Small intestine (tissue), 7 donors: ENCODE data around the gene PPOX. TPM values are rescaled to one million over a fixed set of nuclear protein-coding genes. Genes with fewer than 3 reads are reported as not detected.

Experiments used
- DNase-seq, 2 donors: peaks; one replicate each; pipeline versions ENCODE4 v3.0.0 to v3.0.0-alpha.2; 2013
- FAIRE-seq: peaks from 2 replicates; lab custom pipeline; 2012; peaks lifted over from hg19 to GRCh38; lab: Jason Lieb, UNC
- H3K27ac ChIP-seq, 3 donors: one replicate each; pipeline ENCODE4 v1.5.1; 2013; ENCODE audit warnings: low read length in 2 of 3, mild to moderate bottlenecking in 2 of 3, control low read depth in 1 of 3, inconsistent platforms in 1 of 3, low read depth in 1 of 3, moderate library complexity in 1 of 3
- H3K27me3 ChIP-seq, 3 donors: one replicate each; pipeline ENCODE4 v1.6.1; 2013; ENCODE audit warnings: low read length in 3 of 3, inconsistent platforms in 1 of 3; ENCODE audit not compliant: control insufficient read depth in 3 of 3, insufficient read depth in 3 of 3
- H3K36me3 ChIP-seq, 3 donors: one replicate each; pipeline ENCODE4 v1.6.1; 2013; ENCODE audit warnings: low read length in 3 of 3, inconsistent platforms in 1 of 3, low read depth in 1 of 3, mild to moderate bottlenecking in 1 of 3, moderate library complexity in 1 of 3; ENCODE audit not compliant: control insufficient read depth in 3 of 3, insufficient read depth in 2 of 3
- H3K4me1 ChIP-seq, 3 donors: one replicate each; pipeline ENCODE4 v1.6.1; 2013; ENCODE audit warnings: low read length in 2 of 3, inconsistent platforms in 1 of 3, low read depth in 1 of 3, mild to moderate bottlenecking in 1 of 3, moderate library complexity in 1 of 3; ENCODE audit not compliant: control insufficient read depth in 3 of 3, insufficient read depth in 2 of 3
- H3K4me3 ChIP-seq, 3 donors: one replicate each; pipeline ENCODE4 v1.5.1; 2013; ENCODE audit warnings: low read length in 3 of 3, control low read depth in 1 of 3, inconsistent platforms in 1 of 3, low read depth in 1 of 3, mild to moderate bottlenecking in 1 of 3, moderate library complexity in 1 of 3
- H3K9me3 ChIP-seq, 2 donors: one replicate each; pipeline ENCODE4 v1.6.1; 2013; ENCODE audit warnings: low read depth in 1 of 2, low read length in 1 of 2; ENCODE audit not compliant: control insufficient read depth in 2 of 2, insufficient read depth in 1 of 2
- WGBS, 3 donors: extraction: QIAGEN DNeasy Blood & Tissue Kit; methylation state at CpG; one replicate each; pipeline ENCODE4 v1.1.7; 2013; 5-methylcytosine and 5-hydroxymethylcytosine counted together
- polyA plus RNA-seq, 4 donors: library from polyadenylated mRNA; stranded (reverse) in 3 of 4; unstranded in 1 of 4; fragments of 200-250 nt in 3 of 4; fragments of 120-200 nt in 1 of 4; gene quantifications; one replicate each; pipeline versions ENCODE4 v1.2.1 to v1.2.3, GENCODE V29; 2013
- donor health status: healthy with polysubstance abuse.
- donor health status: control.
- donor health status: control.
- donor health status: Bipolar disorder and iron deficiency.
- donor health status: healthy.

PPOX gene
- polyA plus RNA-seq, 4 donors: 12.6 to 51.9 (median 18.9) TPM

DNA sequence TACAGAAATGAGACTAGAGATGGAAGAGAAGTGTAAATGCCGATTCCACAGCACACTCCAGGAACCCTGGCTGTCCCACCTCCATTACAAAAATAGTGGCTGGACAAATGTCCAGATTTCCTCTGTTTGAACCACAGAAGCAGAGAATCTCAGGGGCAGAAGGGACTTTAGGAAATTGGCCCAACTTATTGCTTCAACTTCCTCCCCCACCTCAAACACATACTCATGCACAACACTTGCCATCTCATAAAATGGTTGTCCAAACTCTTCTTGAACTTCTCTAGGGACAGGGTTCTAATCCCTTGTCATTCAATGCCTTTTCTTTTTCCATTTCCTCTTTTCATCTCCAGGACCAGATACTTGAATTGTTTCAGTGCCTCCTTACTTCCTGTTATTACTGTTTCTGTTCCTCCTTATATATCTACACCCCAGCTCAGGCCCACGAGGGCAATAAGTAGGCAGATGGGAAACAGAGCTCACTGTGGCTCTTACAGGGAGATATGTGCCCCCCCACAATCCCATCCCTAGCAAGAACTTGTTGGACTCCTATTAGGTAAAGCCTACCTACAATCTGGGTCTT lies 19.6 kb downstream of the PPOX start:
- no peaks in the 10 kb centered on the region for H3K27me3 ChIP-seq
- H3K4me3 ChIP-seq: no peak overlapping the region
- peak overlapping the region; percentile 38 to 84 (median 69) for H3K27ac ChIP-seq
- no peaks in the 10 kb centered on the region for H3K9me3 ChIP-seq
- 30 to 51% (median 40%) methylated on average over 2 of the region's 2 CpGs for WGBS, 3 donors
- DNase-seq (no peak), FAIRE-seq (no peak)
- no peaks in the 10 kb centered on the region for H3K4me1 ChIP-seq
- peaks cover 0 to 2% (median 0%) of the 10 kb centered on the region in 3 donors for H3K36me3 ChIP-seq

DNA sequence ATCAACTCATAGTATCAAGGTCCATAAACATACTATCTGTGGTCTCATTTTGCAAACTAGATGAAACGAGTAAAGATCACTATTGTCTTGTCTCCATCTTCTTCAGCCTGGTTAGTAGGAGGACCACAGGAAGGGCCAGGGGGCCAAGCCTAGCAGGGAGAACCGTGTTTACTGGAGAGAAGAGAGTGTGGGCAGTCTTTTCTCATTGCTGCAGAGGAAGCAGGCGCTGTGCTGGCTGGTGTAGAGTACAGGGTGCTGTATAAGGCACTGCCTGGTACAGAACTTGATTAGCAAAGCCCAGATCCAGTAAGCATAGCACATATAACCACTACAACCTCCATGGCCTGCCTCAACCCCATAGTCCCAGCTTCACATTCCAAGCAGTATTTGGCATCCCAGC lies 21.1 kb downstream of the PPOX start:
- H3K4me3 ChIP-seq: no peak overlapping the region
- DNase-seq (no peak), FAIRE-seq (no peak)
- H3K27me3 ChIP-seq: peaks cover 0 to 4% (median 0%) of the 10 kb centered on the region in 3 donors
- 68 to 78% (median 70%) methylated on average over 3 of the region's 3 CpGs for WGBS, 3 donors
- no peaks in the 10 kb centered on the region for H3K4me1 ChIP-seq
- H3K9me3 ChIP-seq: no peaks in the 10 kb centered on the region
- peaks cover 0 to 11% (median 0%) of the 10 kb centered on the region in 3 donors for H3K36me3 ChIP-seq
- no peak overlapping the region for H3K27ac ChIP-seq

DNA sequence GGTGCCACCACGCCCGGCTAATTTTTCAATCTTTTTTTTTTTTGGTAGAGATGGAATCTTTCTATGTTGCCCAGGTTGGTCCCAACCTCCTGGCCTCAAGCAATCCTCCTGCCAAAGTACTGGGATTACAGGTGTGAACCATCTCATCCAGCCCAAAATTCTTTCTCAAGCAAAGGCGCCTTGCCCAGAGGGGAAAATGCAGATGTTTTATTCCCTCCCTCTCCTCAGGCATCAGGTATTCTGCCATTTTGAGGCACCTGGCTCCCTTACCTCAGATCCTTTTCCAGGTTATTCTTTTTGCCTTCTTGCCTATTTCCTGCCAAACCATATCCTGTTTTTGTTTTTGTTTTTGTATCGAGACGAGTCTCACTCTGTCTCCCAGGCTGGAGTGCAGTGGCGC lies 22.2 kb downstream of the PPOX start:
- H3K27me3 ChIP-seq: peaks cover 0 to 4% (median 0%) of the 10 kb centered on the region in 3 donors
- no peak for FAIRE-seq

GRCh38 chr1:161189036-161189435 lies 22.8 kb downstream of the PPOX start:
- FAIRE-seq (no peak), DNase-seq (no peak)
- H3K27me3 ChIP-seq: peaks cover 0 to 4% (median 0%) of the 10 kb centered on the region in 3 donors
- peaks cover 0 to 11% (median 0%) of the 10 kb centered on the region in 3 donors for H3K36me3 ChIP-seq
- H3K4me1 ChIP-seq: no peaks in the 10 kb centered on the region
- no peak overlapping the region for H3K27ac ChIP-seq
- no peak overlapping the region for H3K4me3 ChIP-seq
- WGBS, 3 donors: 93 to 94% (median 93%) methylated on average over 5 of the region's 5 CpGs
- no peaks in the 10 kb centered on the region for H3K9me3 ChIP-seq

More for the DNA sequence above, 22.2 kb downstream of the PPOX start:
- no peaks in the 10 kb centered on the region for H3K4me1 ChIP-seq
- no peak for DNase-seq
- H3K27ac ChIP-seq: no peak overlapping the region
- no peak overlapping the region for H3K4me3 ChIP-seq
- H3K36me3 ChIP-seq: peaks cover 0 to 11% (median 0%) of the 10 kb centered on the region in 3 donors
- WGBS, 3 donors: 81 to 88% (median 83%) methylated on average over 6 of the region's 6 CpGs
- H3K9me3 ChIP-seq: no peaks in the 10 kb centered on the region

- Histone ChIP-seq H3K4me3 (no peak overlapping the region), H3K36me3 (peaks cover 0 to 13% (median 0%) of the 10 kb centered on the region in 3 donors), H3K4me1 (peaks cover 0 to 3% (median 0%) of the 10 kb centered on the region in 3 donors), H3K27ac (no peak overlapping the region), H3K9me3 (no peaks in the 10 kb centered on the region), H3K27me3 (peaks cover 0 to 4% (median 0%) of the 10 kb centered on the region in 3 donors)
- 44 to 66% (median 64%) methylated on average over 22 of the region's 22 CpGs for WGBS, 3 donors
- FAIRE-seq (no peak), DNase-seq (no peak)
These were observed 24.8 kb downstream of the PPOX start for GRCh38 chr1:161190962-161191521.

DNA sequence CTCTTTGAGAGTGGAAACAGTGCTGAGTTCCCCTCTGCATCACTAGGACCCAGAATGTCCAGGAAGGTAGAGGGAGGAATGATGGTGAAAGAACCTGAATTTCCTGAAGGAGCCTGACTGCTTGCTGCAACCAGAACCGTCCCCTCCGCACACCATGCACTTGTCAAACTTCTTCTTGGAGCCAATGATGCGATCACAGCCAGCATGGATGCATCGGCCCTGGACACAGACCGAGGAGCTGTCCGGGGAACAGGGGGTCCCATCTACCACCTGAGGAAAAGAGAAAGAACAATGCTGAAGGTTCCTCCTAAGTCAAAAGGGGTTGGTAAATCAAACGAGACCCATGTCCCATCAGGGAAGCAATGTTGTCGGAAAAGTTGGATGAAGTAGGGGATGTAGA lies 25.7 kb downstream of the PPOX start:
- 68 to 71% (median 71%) methylated on average over 8 of the region's 8 CpGs for WGBS, 3 donors
- peaks cover 0 to 13% (median 0%) of the 10 kb centered on the region in 3 donors for H3K36me3 ChIP-seq
- FAIRE-seq: no peak
- H3K4me3 ChIP-seq: no peak overlapping the region
- H3K27me3 ChIP-seq: peaks cover 0 to 4% (median 0%) of the 10 kb centered on the region in 3 donors
- H3K27ac ChIP-seq: no peak overlapping the region
- DNase-seq: no peak
- H3K9me3 ChIP-seq: no peaks in the 10 kb centered on the region
- peaks cover 0 to 3% (median 0%) of the 10 kb centered on the region in 3 donors for H3K4me1 ChIP-seq

DNA sequence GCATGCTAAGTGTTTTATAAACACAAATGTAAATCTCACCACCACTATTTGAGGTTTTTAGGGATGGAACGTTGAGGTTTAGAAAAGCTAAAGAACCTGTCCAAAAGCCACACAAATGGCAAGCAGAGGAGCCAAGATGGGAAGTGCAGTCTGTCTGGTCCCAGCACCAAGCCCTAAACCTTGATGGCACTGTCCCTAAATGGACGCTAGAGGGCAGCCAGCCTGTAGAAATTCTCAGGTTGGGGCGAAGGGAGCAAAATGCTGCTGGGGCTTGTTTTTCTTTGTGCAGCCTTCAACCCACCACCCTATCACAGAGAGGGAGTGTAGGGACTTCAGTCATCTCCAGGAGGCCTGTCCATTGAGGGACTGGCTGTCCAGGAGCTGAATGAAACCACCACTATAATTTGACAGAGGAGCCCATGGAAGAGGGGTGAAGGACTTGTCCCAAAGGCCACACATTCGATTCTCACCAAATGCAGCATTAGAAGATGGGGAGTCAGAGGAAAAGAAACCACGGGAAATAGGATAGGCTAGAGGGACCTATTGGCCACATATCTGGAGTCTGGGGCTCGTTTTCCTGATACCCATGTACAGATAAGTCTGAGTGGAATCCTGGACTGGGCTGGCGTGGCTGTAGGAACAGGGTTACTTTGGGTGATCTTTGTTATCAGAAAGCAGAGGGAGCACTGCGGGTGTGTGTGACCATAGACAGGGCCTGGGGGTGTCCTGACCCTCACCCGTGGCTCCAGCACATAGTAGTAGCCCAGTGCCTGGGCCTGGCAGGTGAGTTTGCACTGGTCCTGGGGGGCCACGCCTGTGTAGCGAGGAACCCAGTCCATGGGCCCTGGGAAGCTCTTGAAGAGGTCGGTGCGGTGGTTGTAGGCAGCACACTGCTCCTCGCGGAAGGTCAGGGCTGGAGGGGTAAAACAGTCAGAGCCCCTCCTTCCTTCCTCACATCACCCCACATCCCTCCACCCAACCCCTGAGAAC lies 26.5 kb downstream of the PPOX start:
- Histone ChIP-seq H3K4me3 (no peak overlapping the region), H3K27me3 (peaks cover 0 to 4% (median 0%) of the 10 kb centered on the region in 3 donors), H3K27ac (no peak overlapping the region), H3K4me1 (peaks cover 0 to 3% (median 0%) of the 10 kb centered on the region in 3 donors), H3K36me3 (peaks cover 0 to 13% (median 0%) of the 10 kb centered on the region in 3 donors), H3K9me3 (no peaks in the 10 kb centered on the region)
- peak; percentile 74 to 81 for DNase-seq
- FAIRE-seq: no peak
- 47 to 59% (median 52%) methylated on average over 15 of the region's 15 CpGs for WGBS, 3 donors
